SU-DHL-6 (cell line): ENCODE results near the gene BICC1.

Experiments
- CTCF ChIP-seq: fragments of 200-600 bp; sonication (generic); IDR thresholded peaks from one replicate; pipeline ENCODE4 v1.5.1; 2017; ENCODE audit warnings: antibody characterized with exemption, mild to moderate bottlenecking, low read length, moderate library complexity; ENCODE audit not compliant: insufficient read depth, poor library complexity, severe bottlenecking
- EZH2phosphoT487 ChIP-seq: fragments of 200-600 bp; sonication (generic), shearing (Covaris generic); conservative IDR thresholded peaks from 2 replicates; pipeline ENCODE4 v1.6.1; 2018; ENCODE audit warnings: mild to moderate bottlenecking, antibody characterized with exemption, low read length, moderate library complexity, mixed read lengths

DNA sequence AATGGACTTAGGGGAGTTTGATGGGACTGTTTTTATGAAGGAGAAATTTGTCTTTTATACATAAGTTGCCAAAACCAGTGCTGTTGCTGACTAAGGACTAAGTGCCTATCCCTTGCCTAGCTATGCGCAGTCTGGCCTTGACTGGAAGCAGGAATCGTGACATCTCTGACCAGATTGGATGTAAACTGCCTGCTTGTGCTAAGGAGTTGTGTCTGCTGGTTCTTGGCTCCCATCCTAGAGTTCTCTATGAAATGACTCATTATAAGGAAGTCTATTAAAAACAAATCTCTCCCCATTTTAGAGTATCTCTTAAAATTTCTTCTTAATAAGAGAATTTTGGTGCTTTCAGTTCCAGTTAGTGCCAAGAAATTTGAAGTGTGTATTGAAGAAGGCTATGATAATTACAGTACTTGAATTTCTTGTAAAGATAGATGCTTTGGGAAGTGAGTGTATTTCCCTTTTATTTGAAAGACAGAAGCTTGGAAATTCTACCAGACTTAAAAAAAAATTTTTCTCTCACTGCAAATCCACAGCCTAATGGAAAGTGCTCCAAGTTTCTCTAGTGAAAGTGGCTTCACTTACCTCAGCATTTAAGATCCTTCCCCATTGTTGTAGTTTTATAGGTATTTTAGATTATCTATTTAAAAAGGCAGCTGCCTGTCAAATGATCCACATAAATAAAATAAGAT, 77.6 kb downstream of the BICC1 start:
- TF ChIP-seq CTCF = no peak
- TF ChIP-seq EZH2phosphoT487 = no peak
